ENCODE data around the gene CPNE5.

DNA sequence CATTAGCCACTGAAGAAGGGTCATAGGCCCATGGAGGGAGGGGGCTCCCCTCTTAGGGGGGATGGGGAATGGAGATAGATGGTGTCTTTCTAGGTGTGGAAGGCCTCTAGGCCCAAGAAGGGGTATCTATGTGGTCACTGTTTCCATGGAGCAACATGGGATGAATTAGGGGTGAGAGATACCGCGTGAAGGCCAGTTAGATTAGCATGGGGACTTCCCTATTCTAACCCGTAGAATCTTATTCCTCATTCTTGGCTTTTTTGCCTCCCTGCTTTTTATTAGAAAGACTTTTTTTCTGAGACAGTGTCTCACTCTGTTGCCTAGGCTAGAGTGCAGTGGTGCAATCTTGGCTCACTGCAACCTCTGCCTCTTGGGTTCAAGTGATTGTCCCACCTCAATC, 138.4 kb downstream of the CPNE5 start:
- no peak for TF ChIP-seq CTCF (IDR thresholded peaks at IDR 0.05)
- TF ChIP-seq POLR2A (IDR thresholded peaks at IDR 0.05) = no peak

All from adrenal gland (tissue), 5 donors.